ENCODE results near the gene PRDX6. TPM values are rescaled to one million over a fixed set of nuclear protein-coding genes. Genes with fewer than 3 reads are reported as not detected.
"Not testable (repeated sequence)": the region's sequence is repeated elsewhere in the genome, so short reads cannot be mapped to it uniquely, and the experiment has no call there.

Gene PRDX6
- total RNA-seq, 2 donors from 2014 or later, result 123 to 180 TPM

GRCh38 chr1:173453982-173454381, 23.2 kb upstream of the PRDX6 start:
- no peak overlapping the region for H3K27ac Mint-ChIP-seq
- H3K9me3 Mint-ChIP-seq, result peaks cover 0 to 13% of the 10 kb centered on the region in 2 donors
- peaks cover 8 to 22% of the 10 kb centered on the region in 2 donors for H3K36me3 Mint-ChIP-seq

GRCh38 chr1:173454966-173455524, 22.1 kb upstream of the PRDX6 start:
- Mint-ChIP-seq H3K27ac (no peak overlapping the region), H3K36me3 (peaks cover 0 to 15% of the 10 kb centered on the region in 2 donors), H3K9me3 (peaks cover 0 to 4% of the 10 kb centered on the region in 2 donors)
- DNase-seq (ENCODE audit: low spot score in 2 of 2) (no peak), ATAC-seq (peak; percentile 79 to 95)

More at GRCh38 chr1:173453982-173454381, 23.2 kb upstream of the PRDX6 start:
- no peak for DNase-seq (ENCODE audit: low spot score in 2 of 2)
- ATAC-seq, result no peak

- ATAC-seq (no peak), DNase-seq (ENCODE audit: low spot score in 2 of 2) (no peak)
- Mint-ChIP-seq H3K9me3 (peaks cover 9 to 26% of the 10 kb centered on the region in 2 donors), H3K36me3 (peaks cover 33 to 55% of the 10 kb centered on the region in 2 donors), H3K27ac (no peak overlapping the region)
Measured at GRCh38 chr1:173459885-173460284, 17.2 kb upstream of the PRDX6 start.

GRCh38 chr1:173462666-173463065, 14.5 kb upstream of the PRDX6 start:
- H3K36me3 Mint-ChIP-seq, result peaks cover 53 to 65% of the 10 kb centered on the region in 2 donors
- ATAC-seq; DNase-seq (ENCODE audit: low spot score in 2 of 2); H3K27ac Mint-ChIP-seq: not testable (repeated sequence)
- H3K9me3 Mint-ChIP-seq, result peaks cover 17 to 34% of the 10 kb centered on the region in 2 donors

DNA sequence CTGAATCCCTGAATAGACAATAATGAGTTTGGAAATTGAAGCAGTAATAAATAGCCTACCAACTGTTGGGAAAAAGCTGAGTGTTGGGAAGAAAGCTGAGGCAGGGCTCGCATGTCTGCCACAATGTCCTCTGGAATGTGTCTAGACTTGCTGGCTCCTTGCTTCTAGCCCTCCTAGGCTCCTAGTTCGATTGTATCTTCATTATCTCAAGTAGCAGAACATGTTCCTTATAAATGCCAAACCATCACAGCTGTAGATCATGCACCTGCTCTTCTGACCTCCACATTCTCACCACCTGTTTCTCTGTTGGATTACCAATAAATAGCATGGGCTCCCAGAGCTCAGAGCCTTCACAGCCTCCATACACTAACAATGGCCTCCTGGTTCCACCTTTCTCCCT, 12.9 kb upstream of the PRDX6 start:
- H3K36me3 Mint-ChIP-seq, result peaks cover 60 to 75% of the 10 kb centered on the region in 2 donors
- H3K9me3 Mint-ChIP-seq, result peaks cover 20 to 41% of the 10 kb centered on the region in 2 donors
- DNase-seq (ENCODE audit: low spot score in 2 of 2); H3K27ac Mint-ChIP-seq; ATAC-seq: not testable (repeated sequence)

- Mint-ChIP-seq H3K9me3 (peaks cover 46 to 58% of the 10 kb centered on the region in 2 donors), H3K36me3 (peaks cover 76 to 89% of the 10 kb centered on the region in 2 donors), H3K27ac (no peak overlapping the region)
- no peak for ATAC-seq
- no peak for DNase-seq (ENCODE audit: low spot score in 2 of 2)
Measured at GRCh38 chr1:173467426-173467825, 9.7 kb upstream of the PRDX6 start.

DNA sequence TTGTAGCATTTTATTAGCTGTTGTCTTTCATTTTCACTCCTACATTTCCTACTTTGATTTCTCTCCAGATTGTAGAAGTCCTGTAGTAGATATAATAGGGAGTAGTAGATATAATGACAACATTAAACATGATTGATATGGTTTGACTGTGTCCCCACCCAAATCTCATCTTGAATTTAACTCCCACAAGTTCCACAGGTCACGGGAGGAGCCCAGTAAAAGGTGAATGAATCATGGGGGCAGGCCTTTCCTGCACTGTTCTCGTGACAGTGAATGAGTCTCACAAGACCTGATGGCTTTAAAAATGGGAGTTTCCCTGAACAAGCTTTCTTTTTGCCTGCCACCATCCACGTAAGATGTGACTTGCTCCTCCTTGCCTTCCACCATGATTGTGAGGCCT, 7.5 kb upstream of the PRDX6 start:
- DNase-seq (ENCODE audit: low spot score in 2 of 2) (no peak), ATAC-seq (no peak)
- Mint-ChIP-seq H3K36me3 (peaks cover 59 to 81% of the 10 kb centered on the region in 2 donors), H3K9me3 (peaks cover 37 to 41% of the 10 kb centered on the region in 2 donors), H3K27ac (no peak overlapping the region)

- Mint-ChIP-seq H3K36me3 (peaks cover 51 to 72% of the 10 kb centered on the region in 2 donors), H3K27ac (no peak overlapping the region), H3K9me3 (peaks cover 33 to 36% of the 10 kb centered on the region in 2 donors)
- no peak for DNase-seq (ENCODE audit: low spot score in 2 of 2)
- no peak for ATAC-seq
Measured at GRCh38 chr1:173470608-173471007, 6.5 kb upstream of the PRDX6 start.

DNA sequence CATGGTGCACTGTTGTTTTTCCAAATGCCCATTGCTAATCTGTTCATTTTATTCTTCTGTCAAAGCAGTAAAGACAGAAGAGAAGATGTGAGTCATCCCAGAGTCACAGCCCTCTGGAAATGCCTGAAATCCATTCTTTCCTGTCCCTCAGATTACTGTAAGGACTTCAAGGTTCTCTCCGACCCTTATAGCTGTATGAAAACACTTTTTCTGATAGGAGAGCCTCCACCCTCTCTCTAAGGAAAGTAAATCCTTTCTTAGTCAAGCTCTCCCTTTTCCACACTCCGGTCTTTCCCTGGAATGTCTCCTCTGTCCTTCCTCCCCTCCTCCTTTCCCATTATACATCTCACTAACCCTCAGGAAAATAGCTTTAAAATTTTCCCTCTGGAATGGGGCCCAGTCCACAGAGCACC, 3.5 kb upstream of the PRDX6 start:
- Mint-ChIP-seq H3K27ac (peak overlapping the region in 1 of 2 donors; percentile 79), H3K9me3 (peaks cover 25 to 26% of the 10 kb centered on the region in 2 donors), H3K36me3 (peaks cover 43 to 49% of the 10 kb centered on the region in 2 donors)
- no peak for ATAC-seq
- DNase-seq (ENCODE audit: low spot score in 2 of 2), result no peak

- Mint-ChIP-seq H3K36me3 (peaks cover 39 to 43% of the 10 kb centered on the region in 2 donors), H3K9me3 (peaks cover 22 to 25% of the 10 kb centered on the region in 2 donors), H3K27ac (peak overlapping the region in 1 of 2 donors; percentile 79)
- ATAC-seq, result no peak
- DNase-seq (ENCODE audit: low spot score in 2 of 2), result no peak
Measured at GRCh38 chr1:173474097-173474779, 2.9 kb upstream of the PRDX6 start.

GRCh38 chr1:173474780-173475421, 2.2 kb upstream of the PRDX6 start:
- H3K27ac Mint-ChIP-seq; ATAC-seq; DNase-seq (ENCODE audit: low spot score in 2 of 2): not testable (repeated sequence)
- Mint-ChIP-seq H3K9me3 (peaks cover 19 to 22% of the 10 kb centered on the region in 2 donors), H3K36me3 (peaks cover 35 to 47% of the 10 kb centered on the region in 2 donors)

DNA sequence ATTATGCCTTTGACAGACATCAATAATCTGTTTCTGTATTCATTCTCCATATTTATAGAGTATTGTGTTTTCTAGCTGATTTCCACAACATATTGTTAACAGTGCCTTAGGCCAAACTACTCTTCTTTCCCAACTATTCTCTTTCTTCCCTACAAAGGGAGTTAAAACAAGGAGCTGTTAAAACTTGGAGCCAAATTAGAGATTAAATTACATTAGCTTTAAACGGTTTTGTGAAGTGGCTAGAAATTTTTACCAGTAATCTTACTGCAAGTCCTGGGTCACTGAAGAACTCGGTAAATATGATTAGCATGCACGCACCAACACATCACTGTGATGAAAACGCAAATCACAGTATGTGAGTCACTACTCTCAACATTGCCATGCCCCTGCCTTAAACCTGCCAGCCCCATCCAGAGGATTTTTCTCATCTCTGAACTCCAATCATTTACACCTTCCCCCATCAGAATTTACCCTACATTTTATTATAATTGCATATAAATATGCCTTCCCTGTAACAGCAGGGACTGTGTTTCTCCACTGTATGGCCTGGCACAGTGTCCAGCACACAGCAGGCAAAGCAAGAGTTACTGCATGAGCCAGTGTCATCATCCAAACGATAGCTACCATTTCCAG, 1.5 kb upstream of the PRDX6 start:
- DNase-seq (ENCODE audit: low spot score in 2 of 2) (peak in 1 of 2 donors; percentile 6), ATAC-seq (peak in 1 of 2 donors; percentile 42)
- Mint-ChIP-seq H3K36me3 (peaks cover 27 to 45% of the 10 kb centered on the region in 2 donors), H3K9me3 (peaks cover 14 to 16% of the 10 kb centered on the region in 2 donors), H3K27ac (peak overlapping the region; percentile 15 to 92)

GRCh38 chr1:173476197-173476664, 904 bp upstream of the PRDX6 start:
- H3K36me3 Mint-ChIP-seq, result peaks cover 22 to 39% of the 10 kb centered on the region in 2 donors
- peaks cover 11% of the 10 kb centered on the region in 2 donors for H3K9me3 Mint-ChIP-seq
- H3K27ac Mint-ChIP-seq, result peak overlapping the region; percentile 15 to 92
- DNase-seq (ENCODE audit: low spot score in 2 of 2) (no peak), ATAC-seq (no peak)

- peaks cover 5% of the 10 kb centered on the region in 2 donors for H3K9me3 Mint-ChIP-seq
- peak; percentile 84 to 92 for ATAC-seq
- peak overlapping the region; percentile 70 to 92 for H3K27ac Mint-ChIP-seq
- H3K36me3 Mint-ChIP-seq, result peaks cover 20 to 38% of the 10 kb centered on the region in 2 donors
- peak; percentile 76 to 85 for DNase-seq (ENCODE audit: low spot score in 2 of 2)
Measured at GRCh38 chr1:173476665-173477285, 360 bp upstream of the PRDX6 start.

DNA sequence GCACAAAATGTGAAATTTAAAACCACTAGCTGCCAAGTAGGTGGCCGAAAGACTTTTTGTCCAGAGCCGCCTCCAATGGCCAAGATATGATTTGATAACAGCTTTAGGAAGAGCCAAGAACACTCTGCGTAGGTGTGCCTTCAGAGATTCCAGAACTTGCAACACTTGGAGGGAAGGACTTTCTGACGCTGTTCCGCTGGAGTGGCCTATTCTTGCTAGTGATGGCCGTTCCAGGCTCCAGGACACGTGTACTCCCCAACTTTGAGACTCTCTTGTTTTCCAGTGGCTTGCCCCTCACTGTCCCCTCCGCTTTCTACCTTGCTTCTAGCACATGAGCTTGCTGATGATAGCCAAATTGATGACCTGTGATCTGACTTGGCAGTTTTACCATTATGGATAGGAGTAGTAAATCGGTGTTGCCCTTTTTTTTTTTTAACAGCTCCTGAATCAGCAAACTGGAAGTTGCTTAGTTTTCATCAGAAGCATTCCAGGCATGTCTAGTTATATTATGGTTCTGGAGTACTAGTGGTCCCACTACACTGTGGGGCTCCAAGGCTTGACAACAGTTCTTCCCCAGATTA, 1.0 kb downstream of the PRDX6 start:
- DNase-seq (ENCODE audit: low spot score in 2 of 2) (no peak), ATAC-seq (no peak)
- H3K27ac Mint-ChIP-seq, result peak overlapping the region; percentile 46 to 92
- H3K36me3 Mint-ChIP-seq, result peaks cover 20 to 41% of the 10 kb centered on the region in 2 donors
- H3K9me3 Mint-ChIP-seq, result no peaks in the 10 kb centered on the region

DNA sequence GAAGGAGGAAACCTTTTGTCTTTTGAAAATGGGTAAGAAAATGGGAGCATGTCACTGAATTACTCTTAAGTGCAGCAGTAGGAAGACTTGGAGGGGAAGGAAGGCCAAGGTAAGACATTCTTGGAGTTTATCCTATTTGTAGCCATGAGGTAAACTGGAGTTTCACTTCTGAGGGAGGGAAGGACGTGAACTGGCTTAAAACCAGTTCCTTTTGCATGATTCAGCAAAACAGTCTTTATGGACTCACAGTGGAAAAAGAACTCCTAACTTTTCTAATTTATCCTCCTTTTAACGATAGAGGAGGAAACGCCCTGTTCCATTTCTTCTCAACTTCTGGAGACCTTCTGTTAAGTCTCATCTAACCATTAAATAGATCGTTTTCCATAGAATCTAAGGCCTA, 2.5 kb downstream of the PRDX6 start:
- Mint-ChIP-seq H3K27ac (no peak overlapping the region), H3K9me3 (no peaks in the 10 kb centered on the region), H3K36me3 (peaks cover 20 to 29% of the 10 kb centered on the region in 2 donors)
- DNase-seq (ENCODE audit: low spot score in 2 of 2), result no peak
- ATAC-seq, result no peak

Measured in activated naive CD4-positive, alpha-beta T cell treated with anti-CD3 and anti-CD28 coated beads, Interleukin-2, amount 50 U/mL, for 72 hours (primary cell).